Endothelial cell (in vitro differentiated cells): Measurements from ENCODE around the gene SPIRE1. TPM values are rescaled to one million over a fixed set of nuclear protein-coding genes. Genes with fewer than 3 reads are reported as not detected.

Source experiments
- DNase-seq: peaks from one replicate; pipeline ENCODE4 v3.0.0; 2021; ENCODE audit warnings: low spot score
- H3K27ac Mint-ChIP-seq: one replicate; pipeline ENCODE4 v1.8.0; 2021; ENCODE audit warnings: mixed read lengths, inconsistent platforms; ENCODE audit not compliant: unreplicated experiment
- H3K27me3 Mint-ChIP-seq: one replicate; pipeline ENCODE4 v1.8.0; 2021; ENCODE audit warnings: mild to moderate bottlenecking, moderate library complexity, mixed read lengths, inconsistent platforms; ENCODE audit not compliant: unreplicated experiment
- H3K36me3 Mint-ChIP-seq: one replicate; pipeline ENCODE4 v1.8.0; 2021; ENCODE audit warnings: mild to moderate bottlenecking, low read depth, mixed read lengths, inconsistent platforms; ENCODE audit not compliant: unreplicated experiment
- H3K4me1 Mint-ChIP-seq: one replicate; pipeline ENCODE4 v1.8.0; 2021; ENCODE audit warnings: mild to moderate bottlenecking, mixed read lengths, inconsistent platforms; ENCODE audit not compliant: unreplicated experiment
- H3K4me3 Mint-ChIP-seq: one replicate; pipeline ENCODE4 v1.8.0; 2021; ENCODE audit warnings: mild to moderate bottlenecking, mixed read lengths, inconsistent platforms; ENCODE audit not compliant: unreplicated experiment
- H3K9me3 Mint-ChIP-seq: one replicate; pipeline ENCODE4 v1.8.0; 2021; ENCODE audit warnings: mixed read lengths, inconsistent platforms; ENCODE audit not compliant: unreplicated experiment
- total RNA-seq: library from RNA; stranded (reverse); fragmentation: NEBNext Ultra II Directional; extraction: Animal tissue kit (Norgen Biotek cat#: 25700); gene quantifications from one replicate; pipeline ENCODE4 v1.2.1, GENCODE V29; 2021; ENCODE audit not compliant: unreplicated experiment
- TF ChIP-seq, protein P1 (sequence below): fragments of 200-600 bp; sonication (generic); IDR thresholded peaks from one replicate; pipeline ENCODE4 v1.5.0; 2021; ENCODE audit warnings: antibody characterized with exemption; ENCODE audit not compliant: unreplicated experiment

The SPIRE1 gene
- total RNA-seq, 1 donor from 2014 or later = 31.3 TPM

- H3K27ac Mint-ChIP-seq = peak overlapping the region; percentile 3
- peaks cover 30% of the 10 kb centered on the region for H3K4me1 Mint-ChIP-seq
- TF ChIP-seq, protein P1, sequence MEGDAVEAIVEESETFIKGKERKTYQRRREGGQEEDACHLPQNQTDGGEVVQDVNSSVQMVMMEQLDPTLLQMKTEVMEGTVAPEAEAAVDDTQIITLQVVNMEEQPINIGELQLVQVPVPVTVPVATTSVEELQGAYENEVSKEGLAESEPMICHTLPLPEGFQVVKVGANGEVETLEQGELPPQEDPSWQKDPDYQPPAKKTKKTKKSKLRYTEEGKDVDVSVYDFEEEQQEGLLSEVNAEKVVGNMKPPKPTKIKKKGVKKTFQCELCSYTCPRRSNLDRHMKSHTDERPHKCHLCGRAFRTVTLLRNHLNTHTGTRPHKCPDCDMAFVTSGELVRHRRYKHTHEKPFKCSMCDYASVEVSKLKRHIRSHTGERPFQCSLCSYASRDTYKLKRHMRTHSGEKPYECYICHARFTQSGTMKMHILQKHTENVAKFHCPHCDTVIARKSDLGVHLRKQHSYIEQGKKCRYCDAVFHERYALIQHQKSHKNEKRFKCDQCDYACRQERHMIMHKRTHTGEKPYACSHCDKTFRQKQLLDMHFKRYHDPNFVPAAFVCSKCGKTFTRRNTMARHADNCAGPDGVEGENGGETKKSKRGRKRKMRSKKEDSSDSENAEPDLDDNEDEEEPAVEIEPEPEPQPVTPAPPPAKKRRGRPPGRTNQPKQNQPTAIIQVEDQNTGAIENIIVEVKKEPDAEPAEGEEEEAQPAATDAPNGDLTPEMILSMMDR = no peak
- peak overlapping the region; percentile 98 for H3K4me3 Mint-ChIP-seq
- H3K27me3 Mint-ChIP-seq = peaks cover 8% of the 10 kb centered on the region
- no peaks in the 10 kb centered on the region for H3K36me3 Mint-ChIP-seq
- no peak for DNase-seq
- H3K9me3 Mint-ChIP-seq = no peaks in the 10 kb centered on the region
Measured at GRCh38 chr18:12701161-12701560, 43.3 kb upstream of the SPIRE1 start.

DNA sequence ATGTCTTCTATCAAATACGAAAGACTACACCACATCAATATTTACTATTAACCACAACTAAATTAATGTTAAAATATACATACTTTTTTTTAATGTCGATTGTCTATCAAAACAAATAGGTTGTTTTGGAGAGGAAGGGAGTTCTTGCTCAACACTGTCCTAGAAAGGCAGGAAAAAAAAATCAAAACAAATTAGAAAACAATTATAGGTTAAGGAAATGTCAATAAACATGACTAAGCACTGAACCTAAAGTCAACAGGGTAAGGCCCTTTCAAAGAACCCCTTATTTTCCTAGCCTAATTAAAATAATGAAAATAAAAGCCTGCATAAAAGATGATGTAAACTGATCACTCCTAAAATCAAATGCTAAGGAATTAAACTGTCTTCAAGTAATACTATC, 41.8 kb upstream of the SPIRE1 start:
- Mint-ChIP-seq H3K4me1 (peaks cover 29% of the 10 kb centered on the region), H3K27ac (no peak overlapping the region)

DNA sequence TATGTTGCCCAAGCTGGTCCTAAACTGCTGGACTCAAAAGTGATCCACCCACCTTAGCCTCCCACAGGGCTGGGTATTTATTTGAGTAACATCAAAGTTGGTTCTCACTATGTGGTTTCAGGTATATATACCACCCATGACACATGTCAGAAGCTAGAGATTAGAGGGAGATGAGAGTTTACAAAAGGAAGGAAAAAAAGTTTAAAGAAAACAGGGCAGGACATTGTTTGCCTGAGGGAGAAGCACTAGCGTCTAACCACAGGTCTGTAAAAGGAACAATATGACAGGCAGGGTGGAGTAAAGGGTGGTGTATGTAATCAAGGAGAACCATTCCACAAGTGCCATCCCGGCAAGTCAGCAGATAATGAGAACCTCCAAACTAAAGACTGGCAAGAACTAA, 36.1 kb upstream of the SPIRE1 start:
- Mint-ChIP-seq H3K36me3 (peaks cover 11% of the 10 kb centered on the region), H3K4me3 (no peak overlapping the region), H3K4me1 (peaks cover 10% of the 10 kb centered on the region), H3K9me3 (no peaks in the 10 kb centered on the region), H3K27ac (no peak overlapping the region), H3K27me3 (no peaks in the 10 kb centered on the region)
- DNase-seq = no peak
- TF ChIP-seq, protein P1 = no peak

More for the DNA sequence above, 41.8 kb upstream of the SPIRE1 start:
- Mint-ChIP-seq H3K27me3 (peaks cover 8% of the 10 kb centered on the region), H3K4me3 (no peak overlapping the region), H3K9me3 (no peaks in the 10 kb centered on the region), H3K36me3 (no peaks in the 10 kb centered on the region)
- DNase-seq = no peak
- TF ChIP-seq, protein P1 = no peak

DNA sequence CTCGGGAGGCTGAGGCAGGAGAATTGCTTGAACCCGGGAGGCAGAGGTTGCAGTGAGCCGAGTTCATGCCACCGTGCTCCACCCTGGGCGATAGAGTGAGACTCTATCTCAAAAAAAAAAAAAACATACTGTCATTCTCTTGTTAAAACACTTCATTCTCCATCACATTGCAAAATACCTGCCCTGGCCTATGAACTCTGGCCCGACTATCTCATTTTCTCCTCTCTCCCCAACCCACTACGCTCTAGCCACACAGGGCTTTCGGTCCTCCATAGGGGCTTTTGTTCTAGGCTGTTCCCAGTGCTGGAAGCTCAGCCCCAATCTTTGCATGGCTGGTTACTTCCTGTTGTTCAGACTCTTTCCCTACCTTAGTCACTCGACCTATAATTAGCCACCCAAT, 34.3 kb upstream of the SPIRE1 start:
- Mint-ChIP-seq H3K27me3 (no peaks in the 10 kb centered on the region), H3K36me3 (peaks cover 11% of the 10 kb centered on the region), H3K27ac (no peak overlapping the region), H3K9me3 (no peaks in the 10 kb centered on the region), H3K4me3 (no peak overlapping the region), H3K4me1 (peaks cover 10% of the 10 kb centered on the region)
- TF ChIP-seq, protein P1 = no peak
- no peak for DNase-seq

DNA sequence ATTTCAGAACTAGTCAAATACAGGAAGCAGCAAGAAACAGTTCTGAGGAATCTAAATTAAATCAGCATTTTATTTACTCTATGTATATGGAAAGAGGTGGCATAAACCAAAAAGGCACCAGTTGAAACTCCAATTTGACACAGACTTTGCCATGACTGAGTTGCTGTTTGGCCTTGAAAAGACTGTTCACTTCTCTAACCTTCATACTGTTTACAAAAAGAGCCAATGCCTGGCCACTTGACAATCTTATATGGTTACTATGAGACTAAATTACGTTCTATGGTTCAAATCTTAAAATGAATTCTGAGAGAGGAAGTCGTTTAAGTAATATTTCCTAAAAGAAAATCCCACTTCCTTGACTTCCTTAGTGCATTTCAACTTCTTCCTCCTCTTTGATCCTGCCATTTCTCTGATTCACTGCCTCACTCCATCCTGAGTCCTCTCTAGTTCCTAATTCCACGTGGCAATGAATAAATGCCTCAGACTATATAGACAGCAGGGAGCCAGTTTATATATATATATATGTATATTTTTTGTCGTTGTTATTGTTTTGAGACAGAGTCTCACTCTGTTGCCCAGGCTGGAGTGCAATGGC, 31.4 kb upstream of the SPIRE1 start:
- H3K4me3 Mint-ChIP-seq = no peak overlapping the region
- TF ChIP-seq, protein P1 = no peak
- DNase-seq = no peak
- H3K27me3 Mint-ChIP-seq = no peaks in the 10 kb centered on the region
- H3K4me1 Mint-ChIP-seq = peaks cover 10% of the 10 kb centered on the region
- H3K9me3 Mint-ChIP-seq = no peaks in the 10 kb centered on the region
- H3K27ac Mint-ChIP-seq = no peak overlapping the region
- H3K36me3 Mint-ChIP-seq = peaks cover 9% of the 10 kb centered on the region
